ENCODE data around the gene TMEM239.
"Not testable (repeated sequence)": the region's sequence is repeated elsewhere in the genome, so short reads cannot be mapped to it uniquely, and the experiment has no call there.

Gene TMEM239

DNA sequence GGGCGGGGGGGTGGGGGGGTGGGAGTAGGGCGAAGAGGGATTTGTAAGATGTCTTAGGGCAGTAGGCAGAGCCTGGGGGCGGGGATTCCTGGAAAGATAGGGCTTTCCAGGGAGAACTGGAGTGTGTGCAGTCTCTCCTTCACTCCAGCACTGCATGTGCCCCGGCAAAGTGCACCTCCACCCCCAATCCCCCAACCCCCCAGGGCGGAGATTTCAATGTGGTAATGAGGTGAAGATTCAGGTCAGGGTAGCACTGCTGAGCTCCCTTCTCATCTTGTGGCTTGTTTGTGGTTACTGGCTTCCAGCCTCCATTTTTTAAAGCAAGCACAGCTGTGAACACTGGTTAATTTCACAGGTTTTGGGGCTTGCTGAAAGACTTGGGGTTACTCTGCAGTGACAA lies 5.9 kb downstream of the TMEM239 start:
- TF ChIP-seq, protein P1, sequence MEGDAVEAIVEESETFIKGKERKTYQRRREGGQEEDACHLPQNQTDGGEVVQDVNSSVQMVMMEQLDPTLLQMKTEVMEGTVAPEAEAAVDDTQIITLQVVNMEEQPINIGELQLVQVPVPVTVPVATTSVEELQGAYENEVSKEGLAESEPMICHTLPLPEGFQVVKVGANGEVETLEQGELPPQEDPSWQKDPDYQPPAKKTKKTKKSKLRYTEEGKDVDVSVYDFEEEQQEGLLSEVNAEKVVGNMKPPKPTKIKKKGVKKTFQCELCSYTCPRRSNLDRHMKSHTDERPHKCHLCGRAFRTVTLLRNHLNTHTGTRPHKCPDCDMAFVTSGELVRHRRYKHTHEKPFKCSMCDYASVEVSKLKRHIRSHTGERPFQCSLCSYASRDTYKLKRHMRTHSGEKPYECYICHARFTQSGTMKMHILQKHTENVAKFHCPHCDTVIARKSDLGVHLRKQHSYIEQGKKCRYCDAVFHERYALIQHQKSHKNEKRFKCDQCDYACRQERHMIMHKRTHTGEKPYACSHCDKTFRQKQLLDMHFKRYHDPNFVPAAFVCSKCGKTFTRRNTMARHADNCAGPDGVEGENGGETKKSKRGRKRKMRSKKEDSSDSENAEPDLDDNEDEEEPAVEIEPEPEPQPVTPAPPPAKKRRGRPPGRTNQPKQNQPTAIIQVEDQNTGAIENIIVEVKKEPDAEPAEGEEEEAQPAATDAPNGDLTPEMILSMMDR (conservative IDR thresholded peaks at IDR 0.05; ENCODE audit: low read depth, low read length): no peak
- H3K79me2 ChIP-seq (ENCODE audit: insufficient read depth, low read depth): no peaks in the 10 kb centered on the region
- H3K27ac ChIP-seq: no peak overlapping the region
- no peaks in the 10 kb centered on the region for H3K36me3 ChIP-seq (ENCODE audit: insufficient read depth)
- no peaks in the 10 kb centered on the region for H4K20me1 ChIP-seq (ENCODE audit: insufficient read depth)
- no peak overlapping the region for H3K9ac ChIP-seq
- peaks cover 20% of the 10 kb centered on the region for H3K4me1 ChIP-seq (ENCODE audit: low read depth, poor library complexity, severe bottlenecking)
- no peaks in the 10 kb centered on the region for H3K27me3 ChIP-seq (ENCODE audit: insufficient read depth, low read depth)
- H3K4me2 ChIP-seq: no peak overlapping the region; the same call in 1 of the 2 replicates
- no peak overlapping the region for H2AFZ ChIP-seq (ENCODE audit: low read depth)
- no peak overlapping the region for H3K4me3 ChIP-seq (IDR thresholded peaks at IDR 0.05; ENCODE audit: insufficient read depth, low read depth, low read length)

DNA sequence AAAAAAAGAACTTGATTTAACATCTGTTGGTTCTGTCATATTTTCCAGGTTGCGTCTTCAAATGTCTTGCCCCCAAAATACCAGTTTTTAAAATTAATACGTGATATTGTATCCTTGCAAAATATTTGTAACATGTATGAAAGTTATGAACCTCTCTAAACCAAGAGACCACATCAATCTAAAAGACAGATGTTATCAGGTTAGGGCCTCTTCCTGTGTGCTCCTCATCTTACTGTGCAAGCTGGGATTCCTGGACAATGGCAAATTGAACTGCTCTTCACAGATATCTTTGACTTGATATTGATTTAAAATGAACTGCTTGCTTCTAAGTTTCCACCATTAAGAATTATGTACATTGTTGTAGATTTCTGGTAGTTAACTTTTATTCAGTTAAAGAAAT lies 9.6 kb downstream of the TMEM239 start:
- Histone ChIP-seq H2AFZ (ENCODE audit: low read depth) (no peak overlapping the region), H4K20me1 (ENCODE audit: insufficient read depth) (no peaks in the 10 kb centered on the region), H3K4me1 (ENCODE audit: low read depth, poor library complexity, severe bottlenecking) (peaks cover 25% of the 10 kb centered on the region), H3K27ac (peak overlapping the region; percentile 67), H3K9ac (no peak overlapping the region), H3K4me3 (IDR thresholded peaks at IDR 0.05; ENCODE audit: insufficient read depth, low read depth, low read length) (no peak overlapping the region), H3K79me2 (ENCODE audit: insufficient read depth, low read depth) (no peaks in the 10 kb centered on the region), H3K4me2 (peak overlapping the region; percentile 95), H3K27me3 (ENCODE audit: insufficient read depth, low read depth) (no peaks in the 10 kb centered on the region), H3K36me3 (ENCODE audit: insufficient read depth) (no peaks in the 10 kb centered on the region)
- TF ChIP-seq, protein P1 (conservative IDR thresholded peaks at IDR 0.05; ENCODE audit: low read depth, low read length): no peak

DNA sequence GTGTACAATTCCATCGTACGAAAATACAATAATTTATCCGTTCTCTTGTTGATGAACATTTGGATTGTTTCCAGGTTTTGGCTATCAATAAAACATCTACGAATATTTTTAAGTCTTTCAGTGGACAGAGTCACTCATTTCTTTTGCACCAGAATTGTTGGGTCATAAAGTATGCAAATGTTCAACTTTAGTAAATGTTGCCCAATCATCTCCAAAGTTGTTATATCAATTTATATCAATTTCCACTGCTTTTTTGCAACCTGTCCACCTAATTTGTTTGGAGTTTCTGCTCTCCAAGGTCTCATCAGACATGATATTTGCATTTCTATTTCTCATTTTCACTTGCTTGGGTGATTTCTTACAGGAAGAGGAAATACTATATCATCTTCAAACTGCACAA lies 10.5 kb downstream of the TMEM239 start:
- Histone ChIP-seq H3K36me3 (ENCODE audit: insufficient read depth) (no peaks in the 10 kb centered on the region), H3K27me3 (ENCODE audit: insufficient read depth, low read depth) (no peaks in the 10 kb centered on the region), H3K4me3 (IDR thresholded peaks at IDR 0.05; ENCODE audit: insufficient read depth, low read depth, low read length) (no peak overlapping the region), H3K4me2 (peak overlapping the region; percentile 95), H4K20me1 (ENCODE audit: insufficient read depth) (no peaks in the 10 kb centered on the region), H3K9ac (no peak overlapping the region), H3K27ac (no peak overlapping the region), H3K4me1 (ENCODE audit: low read depth, poor library complexity, severe bottlenecking) (peaks cover 22% of the 10 kb centered on the region), H2AFZ (ENCODE audit: low read depth) (no peak overlapping the region), H3K79me2 (ENCODE audit: insufficient read depth, low read depth) (no peaks in the 10 kb centered on the region)
- TF ChIP-seq, protein P1 (conservative IDR thresholded peaks at IDR 0.05; ENCODE audit: low read depth, low read length): no peak

DNA sequence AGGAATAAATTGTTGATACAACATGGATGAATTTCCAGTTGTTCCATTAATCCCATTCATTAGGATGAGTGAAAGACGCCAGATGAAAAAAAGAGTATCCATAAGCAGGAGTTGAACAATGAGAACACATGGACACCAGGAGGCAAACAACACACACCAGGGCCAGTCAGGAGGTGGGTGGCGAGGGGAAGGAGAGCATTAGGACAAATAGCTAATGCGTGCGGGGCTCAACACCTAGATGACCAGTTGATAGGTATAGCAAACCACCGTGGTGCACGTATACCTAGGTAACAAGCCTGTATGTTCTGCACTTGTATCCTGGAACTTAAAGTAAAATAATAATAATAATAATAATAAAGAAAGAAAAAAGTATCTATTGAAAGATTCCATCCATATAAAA lies 13.2 kb downstream of the TMEM239 start:
- Histone ChIP-seq H3K4me3 (IDR thresholded peaks at IDR 0.05; ENCODE audit: insufficient read depth, low read depth, low read length) (no peak overlapping the region), H2AFZ (ENCODE audit: low read depth) (no peak overlapping the region), H3K4me2 (no peak overlapping the region), H3K4me1 (ENCODE audit: low read depth, poor library complexity, severe bottlenecking) (peaks cover 20% of the 10 kb centered on the region), H3K79me2 (ENCODE audit: insufficient read depth, low read depth) (no peaks in the 10 kb centered on the region), H3K36me3 (ENCODE audit: insufficient read depth) (no peaks in the 10 kb centered on the region), H3K9ac (no peak overlapping the region), H3K27ac (no peak overlapping the region), H3K27me3 (ENCODE audit: insufficient read depth, low read depth) (no peaks in the 10 kb centered on the region), H4K20me1 (ENCODE audit: insufficient read depth) (no peaks in the 10 kb centered on the region)
- TF ChIP-seq, protein P1 (conservative IDR thresholded peaks at IDR 0.05; ENCODE audit: low read depth, low read length): no peak

DNA sequence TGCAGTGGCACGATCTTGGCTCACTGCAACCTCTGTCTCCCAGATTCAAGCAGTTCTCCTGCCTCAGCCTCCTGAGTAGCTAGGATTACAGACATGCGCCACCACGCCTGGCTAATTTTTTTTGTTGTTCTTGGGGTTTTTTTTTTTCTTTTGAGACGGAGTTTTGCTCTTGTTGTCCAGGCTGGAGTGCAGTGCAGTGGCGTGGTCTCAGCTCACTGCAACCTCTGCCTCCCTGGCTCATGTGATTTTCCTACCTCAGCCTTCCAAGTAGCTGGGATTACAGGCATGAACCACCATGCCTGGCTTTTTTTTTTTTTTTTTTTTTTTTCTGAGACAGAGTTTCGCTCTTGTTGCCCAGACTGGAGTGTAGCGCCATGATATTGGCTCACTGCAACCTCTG lies 15.0 kb downstream of the TMEM239 start:
- not testable (repeated sequence) for H3K27ac ChIP-seq; H3K4me3 ChIP-seq (IDR thresholded peaks at IDR 0.05; ENCODE audit: insufficient read depth, low read depth, low read length); H3K4me2 ChIP-seq; H2AFZ ChIP-seq (ENCODE audit: low read depth); H3K79me2 ChIP-seq (ENCODE audit: insufficient read depth, low read depth); H3K27me3 ChIP-seq (ENCODE audit: insufficient read depth, low read depth); H3K36me3 ChIP-seq (ENCODE audit: insufficient read depth); H3K9ac ChIP-seq; H4K20me1 ChIP-seq (ENCODE audit: insufficient read depth)
- peaks cover 14% of the 10 kb centered on the region for H3K4me1 ChIP-seq (ENCODE audit: low read depth, poor library complexity, severe bottlenecking)
